ENCODE results near the gene SMOC1. TPM values are rescaled to one million over a fixed set of nuclear protein-coding genes. Genes with fewer than 3 reads are reported as not detected.

SMOC1 gene
- total and polyA plus RNA-seq, 7 donors: 0.27 to 1.3 (median 0.74) TPM; not detected in 3

- no peak overlapping the region for H3K27ac ChIP-seq
- TF ChIP-seq POLR2A (IDR thresholded peaks at IDR 0.05) (no peak), POLR2AphosphoS5 (IDR thresholded peaks at IDR 0.05) (no peak), EP300 (IDR thresholded peaks at IDR 0.05) (no peak), CTCF (IDR thresholded peaks at IDR 0.05) (no peak)
- peaks cover 0 to 2% (median 0%) of the 10 kb centered on the region in 3 donors for H3K27me3 ChIP-seq
- no peak for DNase-seq
- WGBS, 2 donors: 87% methylated on average over 3 of the region's 3 CpGs
- no peaks in the 10 kb centered on the region for H3K4me1 ChIP-seq
- H3K9me3 ChIP-seq: no peaks in the 10 kb centered on the region
- no peaks in the 10 kb centered on the region for H3K36me3 ChIP-seq
- H3K4me3 ChIP-seq: no peak overlapping the region
- intact Hi-C loops (cut with DNase I): no loop called here
These were observed 197.8 kb downstream of the SMOC1 start for GRCh38 chr14:70077005-70077404.

GRCh38 chr14:70077720-70078119 is 198.5 kb downstream of the SMOC1 start:
- Histone ChIP-seq H3K27ac (no peak overlapping the region), H3K4me1 (no peaks in the 10 kb centered on the region), H3K4me3 (no peak overlapping the region), H3K36me3 (no peaks in the 10 kb centered on the region), H3K9me3 (no peaks in the 10 kb centered on the region), H3K27me3 (peaks cover 0 to 9% (median 0%) of the 10 kb centered on the region in 3 donors)
- 65 to 66% methylated on average over 2 of the region's 2 CpGs for WGBS, 2 donors
- TF ChIP-seq POLR2A (IDR thresholded peaks at IDR 0.05) (no peak), EP300 (IDR thresholded peaks at IDR 0.05) (no peak), CTCF (IDR thresholded peaks at IDR 0.05) (no peak), POLR2AphosphoS5 (IDR thresholded peaks at IDR 0.05) (no peak)
- no peak for DNase-seq
- intact Hi-C loops (cut with DNase I): no loop called here

- no peak overlapping the region for H3K4me3 ChIP-seq
- no peaks in the 10 kb centered on the region for H3K36me3 ChIP-seq
These were observed 199.1 kb downstream of the SMOC1 start for GRCh38 chr14:70078329-70078728.

GRCh38 chr14:70080076-70080475 is 200.9 kb downstream of the SMOC1 start:
- intact Hi-C loops (cut with DNase I): no loop called here

More at GRCh38 chr14:70078329-70078728, 199.1 kb downstream of the SMOC1 start:
- Histone ChIP-seq H3K4me1 (no peaks in the 10 kb centered on the region), H3K27ac (no peak overlapping the region), H3K27me3 (peaks cover 0 to 11% (median 0%) of the 10 kb centered on the region in 3 donors), H3K9me3 (no peaks in the 10 kb centered on the region)
- no peak for TF ChIP-seq CTCF (IDR thresholded peaks at IDR 0.05)
- no peak for TF ChIP-seq POLR2A (IDR thresholded peaks at IDR 0.05)
- TF ChIP-seq EP300 (IDR thresholded peaks at IDR 0.05): no peak
- no peak for TF ChIP-seq POLR2AphosphoS5 (IDR thresholded peaks at IDR 0.05)
- intact Hi-C loops (cut with DNase I): no loop called here
- DNase-seq: no peak

More at GRCh38 chr14:70080076-70080475, 200.9 kb downstream of the SMOC1 start:
- Histone ChIP-seq H3K36me3 (no peaks in the 10 kb centered on the region), H3K9me3 (no peaks in the 10 kb centered on the region), H3K4me3 (no peak overlapping the region), H3K4me1 (no peaks in the 10 kb centered on the region), H3K27ac (no peak overlapping the region), H3K27me3 (peaks cover 0 to 11% (median 0%) of the 10 kb centered on the region in 3 donors)
- no peak for TF ChIP-seq CTCF (IDR thresholded peaks at IDR 0.05)
- TF ChIP-seq POLR2AphosphoS5 (IDR thresholded peaks at IDR 0.05): no peak
- TF ChIP-seq EP300 (IDR thresholded peaks at IDR 0.05): no peak
- no peak for TF ChIP-seq POLR2A (IDR thresholded peaks at IDR 0.05)
- DNase-seq: no peak
- whole genome bisulfite sequencing, 2 donors: 83 to 84% methylated on average over 6 of the region's 6 CpGs

Other genes with a start within 250 kb of the SMOC1 start
- gene SRSF5, start 112.3 kb upstream of the SMOC1 start, total RNA-seq: 100 to 1,000 TPM; 263 to 366 (median 303) TPM
- 100 to 1,000 TPM; 211 to 338 (median 288) TPM for gene SRSF5, start 112.3 kb upstream of the SMOC1 start, polyA plus RNA-seq
- gene SLC10A1, start 82.2 kb upstream of the SMOC1 start, total RNA-seq: not detected
- not detected for gene SLC10A1, start 82.2 kb upstream of the SMOC1 start, polyA plus RNA-seq

All from sigmoid colon (tissue), 7 donors.